DND-41 (cell line): ENCODE data around the gene MINDY4.

ENCODE experiments used
- ATAC-seq: fragments of 200-7000 bp; cut with Tn5 transposase; 3 replicates; pipeline ENCODE4 v1.9.1; 2021; ENCODE audit warnings: low read depth; ENCODE audit not compliant: insufficient read depth
- DNase-seq: peaks from one replicate; pipeline ENCODE4 v3.0.0-alpha.2; 2020
- H2AFZ ChIP-seq: 2 replicates; pipeline ENCODE4 v1.6.0; 2012; ENCODE audit warnings: low read depth, low read length
- H3K27ac ChIP-seq: 2 replicates; pipeline ENCODE4 v1.5.1; 2012; ENCODE audit warnings: low read length, inconsistent platforms
- H3K27me3 ChIP-seq: fragments of 200-600 bp; sonication (generic); 2 replicates; pipeline ENCODE4 v1.6.0; 2012; ENCODE audit warnings: low read length, mild to moderate bottlenecking, inconsistent platforms; ENCODE audit not compliant: insufficient read depth, poor library complexity
- H3K36me3 ChIP-seq: 2 replicates; pipeline ENCODE4 v1.5.1; 2012; ENCODE audit warnings: low read length, inconsistent platforms; ENCODE audit not compliant: insufficient read depth
- H3K4me1 ChIP-seq: 2 replicates; pipeline ENCODE4 v1.5.1; 2012; ENCODE audit warnings: mild to moderate bottlenecking, low read length; ENCODE audit not compliant: insufficient read depth
- H3K4me2 ChIP-seq: 2 replicates; pipeline ENCODE4 v1.6.0; 2012; ENCODE audit warnings: mild to moderate bottlenecking, moderate library complexity, low read length, inconsistent platforms; ENCODE audit not compliant: insufficient read depth
- H3K4me3 ChIP-seq, 2 experiments: fragments of 200-600 bp in 1 of 2; shearing (Covaris generic) in 1 of 2; 2 replicates each; pipeline ENCODE4 v1.5.1; 2012 to 2016; ENCODE audit warnings: inconsistent platforms in 2 of 2, low read length in 2 of 2, mild to moderate bottlenecking in 2 of 2, low read depth in 1 of 2, moderate library complexity in 1 of 2
- H3K79me2 ChIP-seq: 2 replicates; pipeline ENCODE4 v1.6.0; 2012; ENCODE audit warnings: low read length, inconsistent platforms; ENCODE audit not compliant: insufficient read depth
- H3K9ac ChIP-seq: 2 replicates; pipeline ENCODE4 v1.6.0; 2012; ENCODE audit warnings: low read depth, mild to moderate bottlenecking, inconsistent platforms, low read length, moderate library complexity
- H3K9me3 ChIP-seq: 2 replicates; pipeline ENCODE4 v1.5.1; 2012; ENCODE audit warnings: low read length, moderate library complexity, mild to moderate bottlenecking, inconsistent platforms; ENCODE audit not compliant: insufficient read depth, severe bottlenecking
- H4K20me1 ChIP-seq: 2 replicates; pipeline ENCODE4 v1.6.0; 2012; ENCODE audit warnings: low read length; ENCODE audit not compliant: insufficient read depth
- CTCF ChIP-seq: IDR thresholded peaks from 2 replicates; pipeline ENCODE4 v1.5.1; 2012; ENCODE audit warnings: borderline replicate concordance, low read length, moderate library complexity, mild to moderate bottlenecking; ENCODE audit not compliant: poor library complexity, severe bottlenecking; ENCODE audit errors: extremely low read depth
- EZH2 ChIP-seq: IDR thresholded peaks from 3 replicates; pipeline ENCODE4 v1.6.1; 2012; ENCODE audit warnings: borderline replicate concordance, low read depth, mild to moderate bottlenecking, moderate library complexity, low read length, inconsistent platforms; ENCODE audit not compliant: severe bottlenecking

Gene MINDY4

GRCh38 chr7:30913821-30914515, 142.8 kb downstream of the MINDY4 start:
- Histone ChIP-seq H3K4me2 (no peak overlapping the region), H3K27ac (no peak overlapping the region), H3K9ac (no peak overlapping the region), H3K79me2 (no peaks in the 10 kb centered on the region), H3K27me3 (no peaks in the 10 kb centered on the region), H4K20me1 (no peaks in the 10 kb centered on the region), H3K36me3 (no peaks in the 10 kb centered on the region), H2AFZ (no peak overlapping the region), H3K4me3 (no peak overlapping the region), H3K9me3 (no peaks in the 10 kb centered on the region), H3K4me1 (no peaks in the 10 kb centered on the region)
- DNase-seq (no peak), ATAC-seq (no peak)
- TF ChIP-seq EZH2, result no peak
- no peak for TF ChIP-seq CTCF

- TF ChIP-seq CTCF (no peak), EZH2 (no peak)
- ATAC-seq (0 out of 3 replicates have a peak, but pooled peaks have one; percentile 28), DNase-seq (no peak)
- no peak overlapping the region for H3K4me3 ChIP-seq
- no peaks in the 10 kb centered on the region for H3K79me2 ChIP-seq
- H4K20me1 ChIP-seq, result no peaks in the 10 kb centered on the region
- no peak overlapping the region for H3K27ac ChIP-seq
- H3K4me1 ChIP-seq, result no peaks in the 10 kb centered on the region
- no peaks in the 10 kb centered on the region for H3K9me3 ChIP-seq
- H3K36me3 ChIP-seq, result no peaks in the 10 kb centered on the region
- no peak overlapping the region for H2AFZ ChIP-seq
- H3K27me3 ChIP-seq, result no peaks in the 10 kb centered on the region
- H3K4me2 ChIP-seq, result no peak overlapping the region
- no peak overlapping the region for H3K9ac ChIP-seq
These were observed 143.4 kb downstream of the MINDY4 start for GRCh38 chr7:30914596-30914995.

GRCh38 chr7:30915005-30915601, 143.9 kb downstream of the MINDY4 start:
- TF ChIP-seq CTCF, result no peak
- TF ChIP-seq EZH2, result no peak
- no peak overlapping the region for H3K27ac ChIP-seq
- H3K27me3 ChIP-seq, result no peaks in the 10 kb centered on the region
- no peaks in the 10 kb centered on the region for H4K20me1 ChIP-seq
- no peaks in the 10 kb centered on the region for H3K9me3 ChIP-seq
- no peak overlapping the region for H2AFZ ChIP-seq
- H3K4me1 ChIP-seq, result no peaks in the 10 kb centered on the region
- H3K36me3 ChIP-seq, result no peaks in the 10 kb centered on the region
- H3K9ac ChIP-seq, result no peak overlapping the region
- no peak overlapping the region for H3K4me3 ChIP-seq
- no peak for DNase-seq
- H3K4me2 ChIP-seq, result no peak overlapping the region
- no peaks in the 10 kb centered on the region for H3K79me2 ChIP-seq
- ATAC-seq, result no peak
